ENCODE data around the gene UQCRC1.
A peak's percentile ranks its signal among the peaks of the same experiment; 100 is the strongest.

UQCRC1 gene

GRCh38 chr3:48637305-48637704 lies 27.9 kb upstream of the UQCRC1 start:
- H3K36me3 ChIP-seq (ENCODE audit: control insufficient read depth in 2 of 2, insufficient read depth in 1 of 2, low read length in 2 of 2): peaks cover 0 to 16% of the 10 kb centered on the region in 2 experiments; a peak in 1 of 3 replicates
- ChIA-PET POLR2A (no interaction called here), CTCF (interaction anchor here (1.1 kb wide), 1 partner anchor 88 kb away, joined by 3 read pairs; no protein-coding TSS in a partner anchor)
- H3K9me3 ChIP-seq (ENCODE audit: control insufficient read depth, insufficient read depth, low read depth, low read length): no peaks in the 10 kb centered on the region
- no peak overlapping the region for H3K4me3 ChIP-seq (ENCODE audit: low read depth, low read length)
- TF ChIP-seq ZNF354C (tag by site-specific recombination; IDR thresholded peaks at IDR 0.05; ENCODE audit: borderline replicate concordance, low read depth) (no peak), ZNF670 (tag by site-specific recombination; IDR thresholded peaks at IDR 0.05; ENCODE audit: low read depth) (no peak), ZNF660 (tag by site-specific recombination; IDR thresholded peaks at IDR 0.05) (no peak), ZNF585B (tag by site-specific recombination; IDR thresholded peaks at IDR 0.05) (no peak), ZNF37A (tag by site-specific recombination; IDR thresholded peaks at IDR 0.05) (no peak)
- no peak overlapping the region for H3K27ac ChIP-seq (ENCODE audit: extremely low read depth, low read depth, low read length)
- no peaks in the 10 kb centered on the region for H3K4me1 ChIP-seq (ENCODE audit: control insufficient read depth, insufficient read depth, low read length)

GRCh38 chr3:48636149-48636655 lies 26.8 kb upstream of the UQCRC1 start:
- TF ChIP-seq ZNF555 (tag by site-specific recombination; conservative IDR thresholded peaks at IDR 0.05) (no peak), KLF10 (tag by site-specific recombination; IDR thresholded peaks at IDR 0.05) (no peak)
- no peak overlapping the region for H3K27ac ChIP-seq (ENCODE audit: extremely low read depth, low read depth, low read length)
- no peaks in the 10 kb centered on the region for H3K4me1 ChIP-seq (ENCODE audit: control insufficient read depth, insufficient read depth, low read length)
- H3K4me3 ChIP-seq (ENCODE audit: low read depth, low read length): no peak overlapping the region; the same call in 1 of the 2 replicates
- peaks cover 0 to 28% of the 10 kb centered on the region in 2 experiments; a peak in 1 of 3 replicates for H3K36me3 ChIP-seq (ENCODE audit: control insufficient read depth in 2 of 2, insufficient read depth in 1 of 2, low read length in 2 of 2)
- ChIA-PET CTCF (interaction anchor here (0.6 to 2.7 kb wide), 21 partner anchors 8 to 442 kb away, joined by 3 to 14 read pairs (median 3); partner anchors contain the start of genes CCDC51, CELSR3 and UQCRC1), POLR2A (interaction anchor here (1.0 to 2.5 kb wide), 10 partner anchors 11 to 80 kb away, joined by 3 to 13 read pairs (median 4); partner anchors contain the start of genes CELSR3, PFKFB4 and UQCRC1)
- no peaks in the 10 kb centered on the region for H3K9me3 ChIP-seq (ENCODE audit: control insufficient read depth, insufficient read depth, low read depth, low read length)

GRCh38 chr3:48635222-48636021 lies 26.0 kb upstream of the UQCRC1 start, which contains the start of gene SLC26A6:
SLC26A6 (minus strand) TSS chr3:48635461; CDS start chr3:48635393, 68 bp downstream.
- CTCF ChIA-PET: interaction anchor here (0.5 to 2.7 kb wide), 27 partner anchors 9 to 915 kb away, joined by 3 to 14 read pairs (median 3); partner anchors contain the start of genes CCDC51, CELSR3 and UQCRC1
- Histone ChIP-seq H3K4me1 (ENCODE audit: control insufficient read depth, insufficient read depth, low read length) (no peaks in the 10 kb centered on the region), H3K9me3 (ENCODE audit: control insufficient read depth, insufficient read depth, low read depth, low read length) (no peaks in the 10 kb centered on the region), H3K36me3 (ENCODE audit: control insufficient read depth in 2 of 2, insufficient read depth in 1 of 2, low read length in 2 of 2) (peaks cover 0 to 35% of the 10 kb centered on the region in 2 experiments; a peak in 1 of 3 replicates), H3K27ac (ENCODE audit: extremely low read depth, low read depth, low read length) (peak within 1 kb of the TSS; percentile 55; the same call in 1 of the 2 replicates), H3K4me3 (ENCODE audit: low read depth, low read length) (peak within 1 kb of the TSS; percentile 75)
- POLR2A ChIA-PET: interaction anchor here (0.6 to 2.5 kb wide), 13 partner anchors 11 to 305 kb away, joined by 3 to 13 read pairs (median 4); partner anchors contain the start of genes CELSR3, PFKFB4, TMEM89 and UQCRC1
- TF ChIP-seq ZNF623 (tag by site-specific recombination; IDR thresholded peaks at IDR 0.05) (no peak), BCL11A (tag by site-specific recombination; IDR thresholded peaks at IDR 0.05; ENCODE audit: low read depth) (peak; percentile 96), ZNF350 (tag by site-specific recombination; IDR thresholded peaks at IDR 0.05) (no peak), ZNF561 (tag by site-specific recombination; IDR thresholded peaks at IDR 0.05; ENCODE audit: borderline replicate concordance) (peak; percentile 52), GLIS2 (tag by site-specific recombination; IDR thresholded peaks at IDR 0.05) (peak; percentile 91), SP2 (tag by site-specific recombination; IDR thresholded peaks at IDR 0.05) (peak; percentile 93), PATZ1 (tag by site-specific recombination; IDR thresholded peaks at IDR 0.05) (peak; percentile 79), ZEB2 (tag by site-specific recombination; IDR thresholded peaks at IDR 0.05) (peak; percentile 76), ZSCAN16 (tag by site-specific recombination; IDR thresholded peaks at IDR 0.05) (no peak), ZNF768 (tag by site-specific recombination; IDR thresholded peaks at IDR 0.05) (no peak), ZNF837 (tag by site-specific recombination; IDR thresholded peaks at IDR 0.05) (no peak), ZBTB48 (tag by site-specific recombination; IDR thresholded peaks at IDR 0.05) (peak; percentile 75; the same call in 1 of the 2 replicates), SP3 (tag by site-specific recombination; IDR thresholded peaks at IDR 0.05) (peak; percentile 59), PRDM10 (tag by site-specific recombination; IDR thresholded peaks at IDR 0.05) (peak; percentile 85), KLF7 (tag by site-specific recombination; IDR thresholded peaks at IDR 0.05; ENCODE audit: borderline replicate concordance) (no peak), SETDB1 (IDR thresholded peaks at IDR 0.05; ENCODE audit: insufficient read length, low read length) (no peak), KLF17 (tag by site-specific recombination; IDR thresholded peaks at IDR 0.05) (no peak; the same call in 1 of the 2 replicates)
